HepG2 (cell line): ENCODE data around the gene AREL1. TPM values are rescaled to one million over a fixed set of nuclear protein-coding genes. Genes with fewer than 3 reads are reported as not detected.
A peak's percentile ranks its signal among the peaks of the same experiment; 100 is the strongest.

Source experiments
- EED ChIP-seq: sonication (generic); formaldehyde crosslinking; IDR thresholded peaks from 2 replicates; pipeline ENCODE4 v1.5.0; 2020; ENCODE audit warnings: mild to moderate bottlenecking, missing genetic modification reagents
- HDAC2 ChIP-seq: sonication (generic); formaldehyde crosslinking; IDR thresholded peaks from 2 replicates; pipeline ENCODE4 v1.4.0; 2020; ENCODE audit warnings: missing genetic modification reagents
- PRPF4 ChIP-seq: fragments of 200-400 bp; formaldehyde crosslinking; IDR thresholded peaks from 2 replicates; pipeline ENCODE4 v1.6.1; 2016; ENCODE audit warnings: low read length, low read depth; ENCODE audit not compliant: poor library complexity, severe bottlenecking
- SIN3A ChIP-seq: IDR thresholded peaks from 2 replicates; pipeline ENCODE4 v1.6.1; 2011; ENCODE audit warnings: low read depth, mild to moderate bottlenecking, control low read depth, low read length, borderline replicate concordance
- SNAPC2 ChIP-seq: sonication (generic); formaldehyde crosslinking; IDR thresholded peaks from 2 replicates; pipeline ENCODE4 v1.8.1; 2022; ENCODE audit warnings: mild to moderate bottlenecking, missing genetic modification reagents
- TCF7 ChIP-seq: sonication (generic); IDR thresholded peaks from 2 replicates; pipeline ENCODE4 v1.6.1; 2016; ENCODE audit warnings: antibody characterized with exemption, low read depth
- ZNF501 ChIP-seq: sonication (generic); formaldehyde crosslinking; IDR thresholded peaks from 2 replicates; pipeline ENCODE4 v1.5.1; 2020; ENCODE audit warnings: mild to moderate bottlenecking, moderate library complexity, missing genetic modification reagents
- ZNF547 ChIP-seq: sonication (generic); formaldehyde crosslinking; IDR thresholded peaks from 2 replicates; pipeline ENCODE4 v1.5.1; 2020; ENCODE audit warnings: mild to moderate bottlenecking, missing genetic modification reagents
- ZNF577 ChIP-seq: sonication (generic); formaldehyde crosslinking; IDR thresholded peaks from 2 replicates; pipeline ENCODE4 v1.4.0; 2020; ENCODE audit warnings: mild to moderate bottlenecking, low read depth, missing genetic modification reagents, borderline replicate concordance
- ZNF772 ChIP-seq: sonication (generic); formaldehyde crosslinking; IDR thresholded peaks from 2 replicates; pipeline ENCODE4 v1.5.0; 2020; ENCODE audit warnings: mild to moderate bottlenecking, missing genetic modification reagents
- polyA plus RNA-seq, 8 experiments: library from polyadenylated mRNA; depleted of rRNA in 3 of 8; stranded (reverse) in 7 of 8; unstranded in 1 of 8; fragments of >200 nt; fragmentation: Illumina TruSeq in 4 of 8; extraction: Trizol in 4 of 8; gene quantifications; 2 replicates each; pipeline versions ENCODE4 v1.2.1 to v1.2.3, GENCODE V29; 2011 to 2016; ENCODE audit warnings: low read depth in 4 of 8, missing spikeins in 1 of 8, mixed read lengths in 1 of 8; ENCODE audit not compliant: insufficient read depth in 1 of 8
- total RNA-seq, 5 experiments: library from RNA; depleted of rRNA; stranded (reverse); fragments of >200 nt; fragmentation: Illumina TruSeq; extraction: Trizol; gene quantifications; 2 replicates each; pipeline ENCODE4 v1.2.3, GENCODE V29; 2016; ENCODE audit warnings: low read depth in 1 of 5
- TF ChIP-seq, protein P1 (sequence below): sonication (generic); formaldehyde crosslinking; IDR thresholded peaks from 2 replicates; pipeline ENCODE4 v1.4.0; 2020; ENCODE audit warnings: missing genetic modification reagents, borderline replicate concordance
- TF ChIP-seq, protein P2 (sequence below): sonication (generic); formaldehyde crosslinking; IDR thresholded peaks from 2 replicates; pipeline ENCODE4 v1.5.0; 2020; ENCODE audit warnings: mild to moderate bottlenecking, missing genetic modification reagents
- TF ChIP-seq, protein P3 (sequence below): sonication (generic); formaldehyde crosslinking; IDR thresholded peaks from 2 replicates; pipeline ENCODE4 v1.8.0; 2022; ENCODE audit warnings: missing genetic modification reagents, mild to moderate bottlenecking, moderate library complexity, borderline replicate concordance
- TF ChIP-seq, protein P4 (sequence below): sonication (generic); formaldehyde crosslinking; IDR thresholded peaks from 2 replicates; pipeline ENCODE4 v1.4.0; 2020; ENCODE audit warnings: mild to moderate bottlenecking, missing genetic modification reagents
- TF ChIP-seq, protein P5 (sequence below): sonication (generic); formaldehyde crosslinking; IDR thresholded peaks from 2 replicates; pipeline ENCODE4 v1.8.1; 2023; ENCODE audit warnings: mild to moderate bottlenecking, moderate library complexity, missing genetic modification reagents

The AREL1 gene
- total and polyA plus RNA-seq, 2 of the 13 experiments (the other 11 are each of a cell fraction or from before 2014, with no cell fraction given) = 21.3 to 25.4 TPM

DNA sequence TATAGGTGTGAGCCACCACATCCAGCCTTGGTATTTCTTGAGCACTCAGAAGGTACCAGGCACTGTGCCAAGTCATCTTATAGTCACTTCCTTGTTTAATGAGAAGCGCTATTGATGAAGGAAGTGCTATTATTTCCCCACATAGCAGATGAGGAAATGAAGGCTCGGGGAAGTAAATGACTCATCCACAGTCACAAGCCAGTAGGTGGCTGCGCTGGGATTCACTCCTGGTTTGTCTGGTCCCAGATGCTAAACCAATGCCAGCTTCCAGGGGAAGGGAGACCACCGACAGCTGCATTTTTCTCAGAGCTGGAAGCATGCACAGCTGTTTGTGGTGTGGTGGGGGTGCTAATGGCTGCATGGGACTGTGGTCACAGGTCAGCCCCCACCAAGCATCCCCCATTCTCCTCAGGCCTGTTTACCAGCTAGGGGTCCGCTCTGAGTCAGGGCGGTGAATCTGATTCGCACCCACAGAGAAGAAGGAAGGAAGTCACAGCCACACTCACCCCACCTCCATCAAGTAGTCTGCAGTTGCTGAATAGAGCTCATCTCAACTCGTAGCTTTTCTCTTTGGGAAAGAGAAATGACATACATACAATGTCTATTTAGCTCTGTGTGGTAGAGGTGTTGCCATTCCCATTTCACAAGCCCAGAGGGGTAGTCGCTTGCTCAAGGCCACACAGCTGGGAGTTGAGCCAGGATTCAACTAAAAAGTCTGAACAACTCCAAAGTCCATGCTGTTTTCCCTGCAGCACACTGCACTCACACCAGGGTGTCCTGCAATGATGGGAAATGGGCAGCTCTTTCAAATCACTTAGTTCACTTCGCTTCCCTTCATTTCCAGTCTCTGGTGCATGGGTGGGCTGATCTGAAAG, 94.6 kb downstream of the AREL1 start (continued):
- TF ChIP-seq, protein P1, sequence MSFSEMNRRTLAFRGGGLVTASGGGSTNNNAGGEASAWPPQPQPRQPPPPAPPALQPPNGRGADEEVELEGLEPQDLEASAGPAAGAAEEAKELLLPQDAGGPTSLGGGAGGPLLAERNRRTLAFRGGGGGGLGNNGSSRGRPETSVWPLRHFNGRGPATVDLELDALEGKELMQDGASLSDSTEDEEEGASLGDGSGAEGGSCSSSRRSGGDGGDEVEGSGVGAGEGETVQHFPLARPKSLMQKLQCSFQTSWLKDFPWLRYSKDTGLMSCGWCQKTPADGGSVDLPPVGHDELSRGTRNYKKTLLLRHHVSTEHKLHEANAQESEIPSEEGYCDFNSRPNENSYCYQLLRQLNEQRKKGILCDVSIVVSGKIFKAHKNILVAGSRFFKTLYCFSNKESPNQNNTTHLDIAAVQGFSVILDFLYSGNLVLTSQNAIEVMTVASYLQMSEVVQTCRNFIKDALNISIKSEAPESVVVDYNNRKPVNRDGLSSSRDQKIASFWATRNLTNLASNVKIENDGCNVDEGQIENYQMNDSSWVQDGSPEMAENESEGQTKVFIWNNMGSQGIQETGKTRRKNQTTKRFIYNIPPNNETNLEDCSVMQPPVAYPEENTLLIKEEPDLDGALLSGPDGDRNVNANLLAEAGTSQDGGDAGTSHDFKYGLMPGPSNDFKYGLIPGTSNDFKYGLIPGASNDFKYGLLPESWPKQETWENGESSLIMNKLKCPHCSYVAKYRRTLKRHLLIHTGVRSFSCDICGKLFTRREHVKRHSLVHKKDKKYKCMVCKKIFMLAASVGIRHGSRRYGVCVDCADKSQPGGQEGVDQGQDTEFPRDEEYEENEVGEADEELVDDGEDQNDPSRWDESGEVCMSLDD (CRISPR knock-in tag) = no peak
- TF ChIP-seq PRPF4 = no peak
- TF ChIP-seq, protein P2, sequence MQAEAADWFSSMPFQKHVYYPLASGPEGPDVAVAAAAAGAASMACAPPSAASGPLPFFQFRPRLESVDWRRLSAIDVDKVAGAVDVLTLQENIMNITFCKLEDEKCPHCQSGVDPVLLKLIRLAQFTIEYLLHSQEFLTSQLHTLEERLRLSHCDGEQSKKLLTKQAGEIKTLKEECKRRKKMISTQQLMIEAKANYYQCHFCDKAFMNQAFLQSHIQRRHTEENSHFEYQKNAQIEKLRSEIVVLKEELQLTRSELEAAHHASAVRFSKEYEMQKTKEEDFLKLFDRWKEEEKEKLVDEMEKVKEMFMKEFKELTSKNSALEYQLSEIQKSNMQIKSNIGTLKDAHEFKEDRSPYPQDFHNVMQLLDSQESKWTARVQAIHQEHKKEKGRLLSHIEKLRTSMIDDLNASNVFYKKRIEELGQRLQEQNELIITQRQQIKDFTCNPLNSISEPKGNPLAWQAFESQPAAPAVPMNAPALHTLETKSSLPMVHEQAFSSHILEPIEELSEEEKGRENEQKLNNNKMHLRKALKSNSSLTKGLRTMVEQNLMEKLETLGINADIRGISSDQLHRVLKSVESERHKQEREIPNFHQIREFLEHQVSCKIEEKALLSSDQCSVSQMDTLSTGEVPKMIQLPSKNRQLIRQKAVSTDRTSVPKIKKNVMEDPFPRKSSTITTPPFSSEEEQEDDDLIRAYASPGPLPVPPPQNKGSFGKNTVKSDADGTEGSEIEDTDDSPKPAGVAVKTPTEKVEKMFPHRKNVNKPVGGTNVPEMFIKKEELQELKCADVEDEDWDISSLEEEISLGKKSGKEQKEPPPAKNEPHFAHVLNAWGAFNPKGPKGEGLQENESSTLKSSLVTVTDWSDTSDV (CRISPR knock-in tag) = no peak
- TF ChIP-seq ZNF501 = no peak
- TF ChIP-seq, protein P3, sequence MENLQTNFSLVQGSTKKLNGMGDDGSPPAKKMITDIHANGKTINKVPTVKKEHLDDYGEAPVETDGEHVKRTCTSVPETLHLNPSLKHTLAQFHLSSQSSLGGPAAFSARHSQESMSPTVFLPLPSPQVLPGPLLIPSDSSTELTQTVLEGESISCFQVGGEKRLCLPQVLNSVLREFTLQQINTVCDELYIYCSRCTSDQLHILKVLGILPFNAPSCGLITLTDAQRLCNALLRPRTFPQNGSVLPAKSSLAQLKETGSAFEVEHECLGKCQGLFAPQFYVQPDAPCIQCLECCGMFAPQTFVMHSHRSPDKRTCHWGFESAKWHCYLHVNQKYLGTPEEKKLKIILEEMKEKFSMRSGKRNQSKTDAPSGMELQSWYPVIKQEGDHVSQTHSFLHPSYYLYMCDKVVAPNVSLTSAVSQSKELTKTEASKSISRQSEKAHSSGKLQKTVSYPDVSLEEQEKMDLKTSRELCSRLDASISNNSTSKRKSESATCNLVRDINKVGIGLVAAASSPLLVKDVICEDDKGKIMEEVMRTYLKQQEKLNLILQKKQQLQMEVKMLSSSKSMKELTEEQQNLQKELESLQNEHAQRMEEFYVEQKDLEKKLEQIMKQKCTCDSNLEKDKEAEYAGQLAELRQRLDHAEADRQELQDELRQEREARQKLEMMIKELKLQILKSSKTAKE = no peak
- TF ChIP-seq, protein P4, sequence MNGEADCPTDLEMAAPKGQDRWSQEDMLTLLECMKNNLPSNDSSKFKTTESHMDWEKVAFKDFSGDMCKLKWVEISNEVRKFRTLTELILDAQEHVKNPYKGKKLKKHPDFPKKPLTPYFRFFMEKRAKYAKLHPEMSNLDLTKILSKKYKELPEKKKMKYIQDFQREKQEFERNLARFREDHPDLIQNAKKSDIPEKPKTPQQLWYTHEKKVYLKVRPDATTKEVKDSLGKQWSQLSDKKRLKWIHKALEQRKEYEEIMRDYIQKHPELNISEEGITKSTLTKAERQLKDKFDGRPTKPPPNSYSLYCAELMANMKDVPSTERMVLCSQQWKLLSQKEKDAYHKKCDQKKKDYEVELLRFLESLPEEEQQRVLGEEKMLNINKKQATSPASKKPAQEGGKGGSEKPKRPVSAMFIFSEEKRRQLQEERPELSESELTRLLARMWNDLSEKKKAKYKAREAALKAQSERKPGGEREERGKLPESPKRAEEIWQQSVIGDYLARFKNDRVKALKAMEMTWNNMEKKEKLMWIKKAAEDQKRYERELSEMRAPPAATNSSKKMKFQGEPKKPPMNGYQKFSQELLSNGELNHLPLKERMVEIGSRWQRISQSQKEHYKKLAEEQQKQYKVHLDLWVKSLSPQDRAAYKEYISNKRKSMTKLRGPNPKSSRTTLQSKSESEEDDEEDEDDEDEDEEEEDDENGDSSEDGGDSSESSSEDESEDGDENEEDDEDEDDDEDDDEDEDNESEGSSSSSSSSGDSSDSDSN (CRISPR knock-in tag) = no peak
- no peak for TF ChIP-seq ZNF577 (CRISPR knock-in tag)
- no peak for TF ChIP-seq EED
- no peak for TF ChIP-seq TCF7
- TF ChIP-seq ZNF547 = no peak
- TF ChIP-seq SIN3A = no peak
- TF ChIP-seq HDAC2 = peak; percentile 70
- 0 out of 2 replicates have a peak, but pooled peaks have one; percentile 16 for TF ChIP-seq ZNF772 (CRISPR knock-in tag)
- TF ChIP-seq, protein P5, sequence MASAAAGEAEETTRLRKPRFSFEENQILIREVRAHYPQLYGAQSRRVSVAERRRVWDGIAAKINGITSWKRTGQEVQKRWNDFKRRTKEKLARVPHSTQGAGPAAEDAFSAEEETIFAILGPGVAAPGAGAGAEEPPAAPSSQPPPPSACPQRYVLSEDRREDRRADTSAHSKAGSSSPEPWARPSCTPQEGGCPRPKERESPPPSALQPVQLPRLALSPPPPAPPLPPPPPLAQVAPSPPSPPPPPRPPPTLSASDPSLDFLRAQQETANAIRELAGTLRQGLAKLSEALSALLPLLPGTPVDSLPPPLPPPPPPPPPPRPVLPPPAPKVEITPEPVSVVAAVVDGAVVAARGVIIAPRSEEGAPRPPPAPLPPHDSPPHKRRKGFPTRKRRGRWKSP (CRISPR knock-in tag) = no peak
- no peak for TF ChIP-seq SNAPC2 (CRISPR knock-in tag)
